Mucosa of rectum (tissue), 2 donors: ENCODE measurements around the gene PLA2R1.

ENCODE experiments used
- H3K27ac ChIP-seq, 2 donors: one replicate each; pipeline ENCODE4 v1.7.0; 2013; ENCODE audit warnings: inconsistent platforms in 2 of 2, low read depth in 2 of 2, low read length in 2 of 2
- H3K27me3 ChIP-seq, 2 donors: one replicate each; pipeline ENCODE4 v1.7.0; 2013; ENCODE audit warnings: low read length in 2 of 2; ENCODE audit not compliant: control insufficient read depth in 2 of 2, insufficient read depth in 2 of 2
- H3K36me3 ChIP-seq, 2 donors: one replicate each; pipeline ENCODE4 v1.7.0; 2013; ENCODE audit warnings: low read length in 2 of 2; ENCODE audit not compliant: control insufficient read depth in 2 of 2, insufficient read depth in 2 of 2
- H3K4me1 ChIP-seq, 2 donors: one replicate each; pipeline ENCODE4 v1.7.0; 2013; ENCODE audit warnings: low read length in 2 of 2, mild to moderate bottlenecking in 1 of 2; ENCODE audit not compliant: control insufficient read depth in 2 of 2, insufficient read depth in 2 of 2
- H3K4me3 ChIP-seq, 2 donors: one replicate each; pipeline ENCODE4 v1.7.0; 2013; ENCODE audit warnings: low read length in 2 of 2
- H3K9ac ChIP-seq, 2 donors: one replicate each; pipeline ENCODE4 v1.7.0; 2013; ENCODE audit warnings: low read length in 2 of 2, low read depth in 1 of 2, mild to moderate bottlenecking in 1 of 2
- H3K9me3 ChIP-seq, 2 donors: one replicate each; pipeline ENCODE4 v1.7.0; 2013; ENCODE audit warnings: low read length in 2 of 2; ENCODE audit not compliant: control insufficient read depth in 2 of 2
- donor health status: healthy.
- donor health status: Normal muscosa, but diverticular disease.

PLA2R1 gene

DNA sequence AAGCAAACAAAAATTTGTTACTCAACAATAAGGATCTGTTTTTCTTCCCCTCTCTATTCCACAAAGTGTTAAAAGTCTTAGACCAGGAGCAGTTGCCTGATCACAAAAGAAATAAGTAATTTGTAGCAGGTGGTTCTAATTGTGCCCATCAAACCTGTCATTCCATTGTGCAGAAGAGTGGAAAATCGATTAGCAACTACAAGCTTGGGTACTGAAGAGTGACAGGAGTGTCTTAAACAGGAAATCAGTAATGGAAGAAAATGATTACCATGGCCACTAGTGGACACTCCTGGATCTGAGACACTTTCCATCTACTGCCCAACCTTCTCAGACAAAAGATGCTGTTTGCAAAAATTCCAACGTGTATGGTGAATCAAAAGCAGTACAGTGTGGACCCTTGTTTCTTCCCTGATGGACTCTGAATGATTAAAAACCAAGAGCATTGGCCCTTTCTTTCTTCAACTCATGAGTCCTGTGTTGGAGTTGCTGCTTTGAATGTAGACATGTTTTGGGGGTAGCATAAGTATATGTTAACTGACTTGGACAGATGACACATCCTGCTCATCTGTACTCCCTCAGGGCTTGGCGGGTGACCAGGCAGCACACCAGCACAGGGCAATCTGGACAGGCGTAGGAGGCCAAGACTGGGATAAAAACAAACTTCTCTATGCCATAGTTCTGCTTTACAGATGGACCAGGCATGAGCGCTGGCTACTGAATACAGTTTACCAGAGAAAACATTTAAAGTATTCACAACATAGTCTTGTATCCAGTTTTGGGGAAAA lies 51.9 kb downstream of the PLA2R1 start:
- H3K36me3 ChIP-seq, result peaks cover 8 to 13% of the 10 kb centered on the region in 2 donors
- H3K27ac ChIP-seq, result no peak overlapping the region
- H3K9ac ChIP-seq, result no peak overlapping the region
- no peaks in the 10 kb centered on the region for H3K9me3 ChIP-seq
- H3K4me1 ChIP-seq, result no peaks in the 10 kb centered on the region
- no peaks in the 10 kb centered on the region for H3K27me3 ChIP-seq
- no peak overlapping the region for H3K4me3 ChIP-seq

DNA sequence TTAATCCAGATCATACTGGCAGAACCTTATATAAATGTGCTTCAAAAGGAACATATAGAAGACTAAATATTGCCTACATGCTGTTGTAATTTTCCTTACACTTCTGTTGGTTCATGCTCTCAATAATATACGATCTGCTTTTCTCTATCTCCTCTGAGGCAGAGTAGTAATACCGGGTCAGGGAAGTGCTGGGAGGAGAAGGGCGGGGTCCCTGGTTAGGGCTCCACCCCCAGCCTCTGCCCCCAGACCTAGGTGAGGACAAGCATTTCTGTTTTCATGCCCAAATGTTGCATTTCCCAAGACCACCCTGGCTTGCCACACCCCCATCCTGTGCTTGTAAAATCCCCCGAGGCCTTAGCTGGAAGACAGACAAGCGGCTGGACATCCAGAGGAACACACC lies 55.3 kb downstream of the PLA2R1 start:
- peaks cover 9 to 16% of the 10 kb centered on the region in 2 donors for H3K36me3 ChIP-seq

DNA sequence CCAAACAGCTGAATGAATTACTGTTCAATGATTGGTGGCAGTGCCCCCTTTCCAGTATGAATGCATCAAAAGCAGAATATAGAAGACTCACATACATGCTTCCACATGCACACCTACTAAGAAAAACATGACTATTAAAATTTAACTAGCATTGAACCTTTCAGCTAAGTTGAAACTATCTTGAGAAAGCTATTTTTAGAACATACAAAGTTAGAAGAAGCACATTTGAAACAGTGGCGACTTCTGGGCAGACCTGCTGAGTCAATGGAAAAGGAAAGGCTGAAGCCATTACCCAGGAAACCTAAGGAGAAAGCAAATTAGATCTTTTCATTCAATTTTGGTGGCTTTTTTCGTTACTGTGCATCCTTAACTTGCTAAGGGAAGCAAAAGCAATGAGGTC lies 55.9 kb downstream of the PLA2R1 start:
- Histone ChIP-seq H3K4me3 (no peak overlapping the region), H3K4me1 (no peaks in the 10 kb centered on the region), H3K9ac (no peak overlapping the region), H3K36me3 (peaks cover 6 to 12% of the 10 kb centered on the region in 2 donors), H3K27ac (no peak overlapping the region), H3K27me3 (no peaks in the 10 kb centered on the region), H3K9me3 (no peaks in the 10 kb centered on the region)

More for the DNA sequence above, 55.3 kb downstream of the PLA2R1 start:
- no peak overlapping the region for H3K9ac ChIP-seq
- no peaks in the 10 kb centered on the region for H3K4me1 ChIP-seq
- no peaks in the 10 kb centered on the region for H3K27me3 ChIP-seq
- H3K27ac ChIP-seq, result no peak overlapping the region
- no peaks in the 10 kb centered on the region for H3K9me3 ChIP-seq
- H3K4me3 ChIP-seq, result no peak overlapping the region

DNA sequence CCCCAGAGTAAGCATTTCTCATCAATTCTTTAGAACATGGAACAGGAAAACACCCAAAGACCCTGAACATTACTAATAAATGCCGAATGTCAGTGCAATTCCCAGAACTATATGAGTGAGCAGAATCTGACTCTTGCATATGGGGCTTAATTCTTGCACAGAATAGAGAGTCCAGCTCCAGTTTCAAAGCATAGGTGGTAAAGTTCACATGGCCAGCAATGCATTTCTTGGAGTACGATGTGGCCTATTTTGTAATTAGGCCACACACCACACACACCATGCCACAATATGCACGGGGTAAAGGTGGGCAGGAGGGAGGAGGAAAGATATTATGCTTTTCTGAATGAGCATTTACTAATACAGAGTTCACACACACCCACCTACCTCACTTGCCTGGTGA lies 56.5 kb downstream of the PLA2R1 start:
- no peaks in the 10 kb centered on the region for H3K27me3 ChIP-seq
- no peaks in the 10 kb centered on the region for H3K4me1 ChIP-seq
- H3K36me3 ChIP-seq, result peaks cover 6 to 9% of the 10 kb centered on the region in 2 donors
- no peak overlapping the region for H3K27ac ChIP-seq
- no peaks in the 10 kb centered on the region for H3K9me3 ChIP-seq
- no peak overlapping the region for H3K4me3 ChIP-seq
- no peak overlapping the region for H3K9ac ChIP-seq

DNA sequence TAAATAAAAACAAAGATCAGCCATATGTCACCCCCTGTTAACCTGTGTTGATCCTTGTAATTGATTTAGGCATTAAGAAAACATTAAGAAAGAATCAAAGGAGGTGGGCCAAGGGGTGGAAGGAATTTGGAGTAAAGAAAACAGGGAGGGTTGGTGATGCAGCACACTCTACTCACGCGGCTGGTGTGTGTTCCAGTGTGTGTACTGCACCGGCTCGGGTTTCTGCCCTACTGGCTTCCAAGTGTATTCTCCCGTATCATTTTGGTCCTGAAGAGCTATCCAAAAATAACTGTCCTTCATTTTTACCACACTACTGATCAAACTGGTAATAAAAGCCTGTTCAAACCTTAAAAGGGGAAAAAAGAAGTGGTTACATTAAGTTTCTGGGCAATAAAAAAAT lies 56.9 kb downstream of the PLA2R1 start:
- no peak overlapping the region for H3K27ac ChIP-seq
- no peaks in the 10 kb centered on the region for H3K9me3 ChIP-seq
- H3K36me3 ChIP-seq, result peaks cover 6 to 9% of the 10 kb centered on the region in 2 donors
- no peak overlapping the region for H3K9ac ChIP-seq
- no peak overlapping the region for H3K4me3 ChIP-seq
- H3K4me1 ChIP-seq, result no peaks in the 10 kb centered on the region
- no peaks in the 10 kb centered on the region for H3K27me3 ChIP-seq

DNA sequence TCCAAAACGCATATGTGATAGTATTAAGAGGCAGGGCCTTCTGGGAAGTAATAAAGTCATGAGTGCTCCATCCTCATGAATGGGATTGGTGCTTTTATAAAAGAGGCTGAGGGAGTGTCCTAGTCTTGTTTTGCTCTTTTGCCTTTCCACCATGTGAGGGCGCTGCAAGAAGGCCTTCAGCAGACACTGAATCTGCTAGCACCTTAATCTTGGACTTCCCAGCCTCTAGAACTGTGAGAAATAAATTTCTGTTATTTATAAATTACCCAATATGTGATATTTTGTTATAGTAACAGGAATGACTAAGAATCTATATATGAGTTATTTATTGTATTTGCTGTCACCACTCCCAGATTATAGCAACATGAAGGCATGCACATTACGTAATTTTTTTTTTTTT lies 63.5 kb downstream of the PLA2R1 start:
- no peaks in the 10 kb centered on the region for H3K4me1 ChIP-seq
- no peaks in the 10 kb centered on the region for H3K9me3 ChIP-seq
- no peaks in the 10 kb centered on the region for H3K36me3 ChIP-seq
- no peak overlapping the region for H3K27ac ChIP-seq
- no peaks in the 10 kb centered on the region for H3K27me3 ChIP-seq
- no peak overlapping the region for H3K9ac ChIP-seq
- H3K4me3 ChIP-seq, result no peak overlapping the region

DNA sequence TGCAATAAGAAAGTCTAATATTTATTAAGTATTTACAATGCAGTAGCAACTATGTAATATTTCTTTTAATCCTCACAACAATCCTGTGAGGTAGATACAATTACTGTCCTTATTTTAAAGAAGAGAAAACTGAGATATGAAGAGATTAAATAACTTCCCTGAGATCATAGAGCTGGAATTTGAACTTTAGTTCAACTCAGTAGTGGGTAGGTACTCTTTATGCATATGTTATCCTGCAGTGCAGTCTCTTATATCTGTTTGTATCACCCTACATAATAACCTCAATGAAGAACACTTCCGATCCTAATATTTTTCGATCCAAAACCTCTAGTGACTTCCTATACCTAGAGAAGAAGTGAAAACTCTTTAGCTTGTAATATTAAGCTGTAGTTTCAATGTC lies 64.2 kb downstream of the PLA2R1 start:
- no peak overlapping the region for H3K9ac ChIP-seq
- no peaks in the 10 kb centered on the region for H3K36me3 ChIP-seq
- H3K4me3 ChIP-seq, result no peak overlapping the region
- H3K9me3 ChIP-seq, result no peaks in the 10 kb centered on the region
- no peak overlapping the region for H3K27ac ChIP-seq
- no peaks in the 10 kb centered on the region for H3K27me3 ChIP-seq
- H3K4me1 ChIP-seq, result no peaks in the 10 kb centered on the region

DNA sequence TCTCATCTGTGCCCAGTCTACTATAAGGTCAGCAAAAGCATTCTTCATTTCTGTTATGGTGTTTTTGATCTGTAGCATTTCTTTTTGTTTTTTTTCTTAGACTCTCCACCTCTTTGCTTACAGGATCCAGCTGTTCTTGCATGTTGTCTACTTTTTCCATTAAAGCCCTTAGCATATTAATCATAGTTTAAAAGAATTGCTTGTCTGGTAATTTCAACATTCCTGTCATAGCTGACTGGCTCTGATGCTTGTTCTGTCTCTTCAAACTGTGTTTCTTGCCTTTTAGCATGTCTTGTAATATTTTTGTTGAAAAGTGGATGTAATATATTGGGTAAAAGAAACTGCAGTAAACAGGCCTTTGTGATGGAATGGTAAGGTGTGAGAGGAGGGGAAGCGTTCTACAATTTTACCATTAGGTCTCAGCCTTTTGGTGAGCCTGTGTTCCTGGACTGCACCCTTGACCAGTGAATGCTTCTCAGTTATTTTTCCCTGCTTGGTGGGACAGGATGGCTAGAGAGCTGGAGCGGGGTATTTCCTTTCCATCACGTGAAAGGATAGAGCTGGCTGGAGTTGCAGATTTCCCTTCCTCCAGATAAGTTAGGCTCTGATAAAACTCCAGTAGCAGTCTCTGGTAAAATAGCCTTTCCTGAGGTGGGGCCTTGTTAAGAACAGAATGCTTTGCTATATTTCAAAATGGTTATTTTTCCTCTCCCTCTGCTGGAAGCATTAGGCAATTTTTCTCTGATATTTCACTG lies 65.4 kb downstream of the PLA2R1 start:
- Histone ChIP-seq H3K9me3 (no peaks in the 10 kb centered on the region), H3K27me3 (no peaks in the 10 kb centered on the region), H3K36me3 (no peaks in the 10 kb centered on the region), H3K4me1 (no peaks in the 10 kb centered on the region), H3K27ac (no peak overlapping the region), H3K4me3 (no peak overlapping the region), H3K9ac (no peak overlapping the region)

DNA sequence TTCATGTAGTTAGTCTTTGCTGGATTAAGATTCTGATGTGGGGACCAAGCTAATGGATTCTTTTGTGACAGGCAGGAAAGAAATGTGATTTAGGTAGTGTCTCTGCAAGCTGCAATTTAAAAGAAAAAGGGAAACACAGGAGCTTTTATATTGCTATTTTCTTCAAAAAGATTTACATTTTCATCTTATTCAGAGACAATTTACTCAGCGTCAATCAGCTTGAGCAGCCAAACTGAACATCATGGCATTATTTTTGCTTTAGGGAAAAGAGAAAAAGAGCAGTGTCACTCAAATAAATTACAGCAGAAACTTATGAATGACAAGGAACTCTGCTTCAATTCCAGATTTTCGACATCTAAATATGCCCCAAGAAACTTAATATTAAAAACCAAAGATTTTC lies 67.4 kb downstream of the PLA2R1 start:
- Histone ChIP-seq H3K4me3 (no peak overlapping the region), H3K27me3 (no peaks in the 10 kb centered on the region), H3K4me1 (no peaks in the 10 kb centered on the region), H3K9ac (no peak overlapping the region), H3K9me3 (no peaks in the 10 kb centered on the region), H3K27ac (no peak overlapping the region), H3K36me3 (no peaks in the 10 kb centered on the region)

DNA sequence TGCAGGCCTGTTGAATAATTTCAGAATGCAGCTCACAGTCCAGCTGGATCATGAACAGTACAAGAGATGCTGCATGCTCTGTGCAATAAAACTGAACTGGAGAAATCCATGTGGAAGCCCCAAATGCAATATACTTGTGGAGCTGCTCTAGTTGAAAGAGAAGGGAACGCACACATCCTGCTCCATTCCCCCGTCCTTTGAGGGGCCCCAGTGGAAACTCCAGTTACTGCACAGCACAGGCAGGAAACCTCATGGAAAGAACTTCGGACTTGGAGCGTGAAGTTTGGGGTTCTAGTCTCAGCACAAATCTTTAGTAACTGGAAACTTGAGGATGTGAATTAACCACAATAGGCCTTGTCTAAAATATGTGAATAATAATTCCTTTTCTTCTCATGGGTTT lies 73.2 kb downstream of the PLA2R1 start:
- Histone ChIP-seq H3K9me3 (no peaks in the 10 kb centered on the region), H3K4me3 (no peak overlapping the region), H3K4me1 (no peaks in the 10 kb centered on the region), H3K27ac (no peak overlapping the region), H3K27me3 (no peaks in the 10 kb centered on the region), H3K9ac (no peak overlapping the region), H3K36me3 (peaks cover 0 to 13% of the 10 kb centered on the region in 2 donors)
